HG02943 (cell line): Measurements from ENCODE around the gene MKRN2OS.

Source experiments
- ATAC-seq: cut with Tn5 transposase; IDR thresholded peaks from one replicate; pipeline ENCODE4 v1.9.1; 2021; ENCODE audit warnings: mild to moderate bottlenecking, low read depth, moderate library complexity; ENCODE audit not compliant: unreplicated experiment

MKRN2OS gene

DNA sequence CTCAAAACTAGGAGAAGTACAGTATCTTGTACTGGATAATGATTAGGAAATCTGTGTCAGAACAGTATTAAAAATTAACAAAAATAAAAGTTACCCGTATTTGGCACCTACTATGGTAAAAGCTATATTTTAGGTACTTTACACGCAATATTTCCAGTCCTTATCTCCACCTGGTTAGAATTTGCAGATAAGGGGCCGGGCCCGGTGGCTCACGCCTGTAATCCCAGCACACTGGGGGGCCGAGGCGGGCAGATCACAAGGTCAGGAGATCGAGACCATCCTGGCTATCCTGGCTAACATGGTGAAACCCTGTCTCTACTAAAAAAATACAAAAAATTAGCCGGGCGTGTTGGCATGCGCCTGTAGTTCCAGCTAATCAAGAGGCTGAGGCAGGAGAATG is 28.4 kb downstream of the MKRN2OS start:
- no peak for ATAC-seq

DNA sequence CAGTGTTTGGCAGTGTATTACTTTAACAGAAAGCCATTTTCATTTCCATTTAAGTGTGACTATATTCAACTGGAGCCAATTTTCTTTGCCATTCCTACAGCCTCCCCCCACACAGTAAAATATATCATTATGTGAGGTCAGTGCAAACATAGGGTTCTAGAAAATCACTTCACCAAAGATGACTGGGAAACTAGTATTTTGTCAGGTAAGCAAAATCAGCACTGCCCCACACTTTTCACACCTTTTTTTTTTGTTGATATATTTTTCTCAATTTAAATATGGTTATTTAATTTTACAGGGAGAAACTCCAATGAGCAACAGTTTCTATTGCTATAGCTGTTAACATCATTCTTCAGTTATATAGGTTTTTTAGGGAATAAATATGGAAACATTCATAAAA is 29.7 kb downstream of the MKRN2OS start:
- ATAC-seq: no peak

DNA sequence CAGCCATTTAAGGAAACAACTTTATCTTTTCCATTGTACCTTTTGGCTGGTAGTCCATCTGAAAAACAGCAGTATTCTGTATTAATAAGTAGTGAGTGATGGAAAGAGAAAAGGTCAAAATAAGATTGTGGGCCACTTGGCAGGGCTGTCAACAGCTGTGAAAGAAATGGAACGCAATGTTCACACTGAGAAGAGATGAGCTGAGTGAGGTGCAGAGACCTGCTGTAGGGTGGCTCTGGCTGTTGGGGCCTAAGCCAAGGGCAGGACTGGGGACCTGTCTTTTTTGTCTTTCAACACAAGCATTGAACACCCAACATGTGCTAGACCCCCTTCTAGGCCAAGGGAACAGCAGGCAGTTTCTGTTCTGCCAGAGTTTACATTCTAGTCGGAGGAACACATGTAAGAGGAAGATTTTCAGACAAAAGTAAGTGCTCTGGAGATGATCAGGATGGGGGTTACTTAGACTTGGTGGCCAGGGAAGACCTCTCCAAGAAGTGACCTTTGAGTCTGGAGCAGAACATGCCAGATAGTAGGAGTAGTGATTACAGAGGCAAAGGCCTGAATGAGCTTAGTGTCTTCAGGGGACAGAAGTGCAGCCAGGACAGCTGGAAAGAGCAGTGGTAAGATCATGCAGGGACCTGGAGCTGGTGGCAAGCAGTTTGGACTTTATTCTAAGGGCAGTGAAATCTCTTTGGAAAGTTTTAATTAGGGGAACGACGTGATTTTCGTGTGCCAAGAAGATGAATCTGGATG is 31.4 kb downstream of the MKRN2OS start:
- no peak for ATAC-seq

DNA sequence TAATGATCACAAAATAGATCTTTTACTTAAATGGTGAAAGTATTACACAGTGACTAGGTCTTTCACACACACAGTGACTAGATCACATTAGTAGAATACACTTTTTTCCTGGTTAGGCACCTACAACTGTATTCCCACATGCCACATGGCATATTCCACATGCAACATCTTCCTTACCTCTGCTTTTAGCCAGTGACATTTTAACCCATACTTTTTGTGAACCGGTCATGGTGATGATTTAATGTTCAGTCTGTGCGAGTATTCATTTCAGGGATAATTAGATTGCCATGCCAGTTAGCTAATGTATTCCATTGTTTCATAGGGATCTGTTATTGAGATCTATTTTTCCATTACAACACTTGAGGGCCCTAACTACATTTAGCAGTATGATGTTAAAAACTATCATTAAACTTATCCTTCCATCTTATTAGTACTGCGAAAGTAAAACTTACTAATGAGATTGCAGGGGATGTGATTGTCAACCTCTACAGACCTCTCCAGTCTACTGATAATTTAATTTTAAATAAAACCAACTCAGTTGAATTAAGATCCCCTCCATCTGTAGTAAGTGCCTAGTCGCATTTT is 32.7 kb downstream of the MKRN2OS start:
- no peak for ATAC-seq

DNA sequence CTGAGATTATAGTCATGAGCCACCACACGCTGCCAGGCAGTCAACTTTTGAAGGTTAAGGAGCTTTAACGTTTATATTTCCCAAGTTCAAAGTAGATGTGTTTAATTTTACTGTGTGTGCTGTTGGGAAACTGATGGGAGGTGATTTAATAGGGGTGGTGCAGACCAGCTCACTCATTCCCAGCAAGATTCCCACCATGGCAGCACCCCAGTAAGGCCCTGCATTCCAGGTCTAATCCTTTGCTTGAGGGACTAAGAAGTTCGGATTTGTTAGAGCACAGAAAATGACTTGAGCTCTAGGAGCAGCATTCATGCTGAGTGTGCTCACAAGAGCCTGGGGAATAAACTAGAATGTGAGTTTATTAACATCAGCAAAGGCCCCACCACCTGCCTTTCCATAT is 35.8 kb downstream of the MKRN2OS start:
- ATAC-seq: no peak

DNA sequence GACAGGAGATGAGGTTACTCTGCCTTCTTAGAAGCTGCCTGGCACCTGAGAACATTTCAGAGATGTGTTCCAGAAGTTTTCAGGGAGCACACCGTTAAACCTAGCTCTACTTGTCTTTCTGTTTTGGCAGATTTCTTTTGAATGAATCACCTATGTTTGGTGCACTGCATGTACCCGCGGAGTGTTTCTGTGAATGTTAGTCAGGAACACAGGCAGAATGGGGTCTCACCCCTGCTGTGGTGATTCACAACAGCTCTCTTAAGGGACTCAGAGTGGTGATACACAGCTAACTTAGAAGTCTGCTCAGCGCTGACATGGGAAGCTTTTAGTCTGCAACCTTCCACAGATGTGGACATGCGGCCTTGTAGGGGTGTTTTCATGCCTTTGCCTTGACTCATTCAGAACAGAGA is 37.0 kb downstream of the MKRN2OS start:
- ATAC-seq: no peak

DNA sequence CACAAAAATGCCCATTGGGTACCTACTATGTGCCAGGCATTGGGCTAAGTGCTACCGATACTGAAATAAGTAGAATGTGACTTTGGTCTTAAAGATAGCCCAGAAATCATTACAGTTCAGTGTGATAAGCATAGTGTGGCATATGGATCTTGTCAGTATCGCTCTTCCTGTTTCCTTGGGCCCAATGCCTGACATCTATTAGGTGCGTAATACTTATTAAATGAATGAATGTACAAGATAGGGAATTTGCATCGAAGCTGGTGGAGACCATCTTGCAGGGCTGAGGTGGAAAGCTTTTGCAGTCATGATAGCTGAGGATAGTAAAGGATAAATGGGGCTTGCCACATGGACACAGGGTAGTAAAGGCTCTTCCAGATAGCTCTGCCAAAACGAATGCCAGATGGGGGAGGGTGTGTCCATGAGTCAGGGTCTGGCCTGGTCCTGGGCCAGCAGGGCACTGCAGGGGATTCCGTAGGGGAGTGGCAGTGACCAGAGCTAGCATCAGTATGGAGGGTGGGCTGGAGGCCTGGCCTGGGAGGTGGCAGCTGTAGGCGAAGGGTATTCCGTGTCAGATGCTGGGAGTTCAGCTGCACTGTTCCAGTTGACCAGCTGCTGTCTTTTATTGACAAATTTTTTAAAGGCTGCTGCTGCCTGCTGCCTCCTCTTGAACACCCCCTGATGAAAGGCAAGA is 37.6 kb downstream of the MKRN2OS start:
- no peak for ATAC-seq

DNA sequence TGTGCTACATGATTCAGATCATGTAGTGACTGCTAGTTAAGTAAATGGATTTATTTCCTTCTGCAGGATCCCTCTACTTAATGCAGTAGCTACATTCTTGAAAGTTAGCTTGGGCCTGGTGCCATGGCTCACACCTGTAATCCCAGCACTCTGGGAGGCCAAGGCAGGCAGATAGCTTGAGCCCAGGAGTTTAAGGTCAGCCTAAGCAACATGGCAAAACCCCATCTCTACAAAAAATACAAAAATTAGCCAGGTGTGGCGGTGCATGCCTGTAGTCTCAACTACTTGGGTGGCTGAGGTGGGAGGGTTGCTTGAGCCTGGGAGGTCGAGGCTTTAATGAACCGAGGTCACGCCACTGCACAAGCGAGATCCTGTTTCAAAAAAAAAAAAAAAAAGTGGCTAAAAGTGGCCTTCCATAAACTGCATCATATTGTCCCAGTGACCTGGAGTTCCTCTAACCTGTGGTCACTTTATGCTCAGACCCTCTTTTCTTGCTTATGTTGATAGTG is 39.0 kb downstream of the MKRN2OS start:
- ATAC-seq: no peak

DNA sequence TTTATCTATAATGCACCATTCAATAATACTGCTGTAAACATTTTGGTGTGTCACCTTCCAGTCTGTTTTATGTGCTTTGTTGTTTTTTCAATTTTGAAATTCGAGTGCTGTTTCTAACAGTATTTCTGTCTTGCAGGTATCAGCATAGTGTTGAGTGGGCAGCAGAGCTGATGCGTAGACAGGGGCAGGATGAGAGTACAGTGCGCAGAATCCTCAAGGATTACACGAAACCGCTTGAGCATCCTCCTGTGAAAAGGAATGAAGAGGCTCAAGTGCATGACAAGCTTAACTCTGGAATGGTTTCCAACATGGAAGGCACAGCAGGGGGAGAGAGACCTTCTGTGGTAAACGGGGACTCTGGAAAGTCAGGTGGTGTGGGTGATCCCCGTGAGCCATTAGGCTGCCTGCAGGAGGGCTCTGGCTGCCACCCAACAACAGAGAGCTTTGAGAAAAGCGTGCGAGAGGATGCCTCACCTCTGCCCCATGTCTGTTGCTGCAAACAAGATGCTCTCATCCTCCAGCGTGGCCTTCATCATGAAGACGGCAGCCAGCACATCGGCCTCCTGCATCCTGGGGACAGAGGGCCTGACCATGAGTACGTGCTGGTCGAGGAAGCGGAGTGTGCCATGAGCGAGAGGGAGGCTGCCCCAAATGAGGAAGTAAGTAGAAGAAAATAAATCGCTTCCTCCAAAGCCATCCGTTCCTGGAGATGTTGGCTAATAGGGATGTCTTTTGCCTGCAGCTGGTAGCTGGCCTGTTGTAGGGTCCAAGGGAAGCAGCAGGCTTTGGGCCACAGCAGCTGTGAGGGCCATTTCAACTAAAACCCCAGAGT is 42.0 kb downstream of the MKRN2OS start:
- ATAC-seq: no peak

DNA sequence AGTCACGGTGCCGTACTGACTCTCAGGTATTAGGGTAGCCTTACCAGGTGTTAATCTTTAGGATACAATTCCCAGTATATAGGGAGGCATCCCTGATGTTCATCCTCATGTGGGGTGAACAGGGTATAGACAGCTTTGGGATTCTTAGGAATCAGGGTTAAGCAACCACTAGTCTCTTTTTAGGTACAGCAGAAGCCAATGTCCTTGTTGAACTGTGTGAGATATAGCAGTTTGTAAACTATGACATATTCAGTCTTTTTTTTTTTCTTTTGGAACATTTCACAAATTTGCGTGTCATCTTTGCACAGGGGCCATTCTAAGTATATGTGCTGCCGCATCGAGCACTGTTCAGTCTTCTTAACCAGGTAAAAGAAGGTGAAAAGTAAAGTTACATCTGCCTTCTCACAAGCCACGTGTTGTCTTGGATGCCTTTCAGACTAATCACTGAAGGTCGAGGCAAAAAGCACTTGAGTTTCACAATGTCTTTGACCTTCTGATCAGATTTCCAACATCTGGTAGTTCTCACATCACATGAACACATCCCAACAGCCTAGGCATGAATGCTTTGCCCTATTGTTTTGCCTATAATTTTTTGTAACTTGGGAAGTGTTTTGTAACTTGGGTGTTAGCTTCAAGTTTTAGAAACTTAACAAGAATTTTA is 43.8 kb downstream of the MKRN2OS start:
- ATAC-seq: no peak

DNA sequence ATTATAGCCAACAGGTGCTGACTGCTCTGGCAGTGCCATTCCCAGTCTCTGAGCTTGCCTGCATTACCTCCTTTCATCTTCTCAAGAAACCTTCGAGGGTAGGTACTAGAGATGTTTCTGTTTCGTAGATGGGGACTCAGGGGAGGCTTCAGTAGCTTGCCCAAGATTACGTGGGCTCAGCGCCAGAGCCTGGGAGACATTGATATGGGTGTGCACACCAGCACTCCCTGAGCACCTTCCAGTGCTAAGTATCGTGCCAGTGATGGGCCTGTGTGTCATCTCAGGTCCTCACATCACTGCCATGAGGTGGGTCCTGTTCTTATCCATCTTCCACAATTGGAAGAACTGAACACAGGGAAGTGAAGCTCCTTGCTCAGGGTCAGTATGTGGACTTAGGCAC is 45.8 kb downstream of the MKRN2OS start:
- ATAC-seq: no peak

DNA sequence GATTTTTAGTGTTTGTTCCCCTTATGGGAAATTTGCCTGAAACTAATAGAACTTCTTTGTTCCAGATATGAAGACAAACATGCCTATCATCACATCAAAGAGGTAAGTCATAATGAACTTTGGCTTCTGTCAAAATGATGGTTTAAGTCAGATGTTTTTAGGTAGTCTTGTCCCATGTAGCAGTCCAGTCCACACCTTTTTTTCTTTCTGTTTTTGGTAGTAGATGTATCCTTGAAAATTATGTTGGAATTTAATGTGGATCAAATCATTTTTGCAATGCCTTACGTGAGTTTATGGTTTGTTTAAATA is 48.9 kb downstream of the MKRN2OS start:
- no peak for ATAC-seq

DNA sequence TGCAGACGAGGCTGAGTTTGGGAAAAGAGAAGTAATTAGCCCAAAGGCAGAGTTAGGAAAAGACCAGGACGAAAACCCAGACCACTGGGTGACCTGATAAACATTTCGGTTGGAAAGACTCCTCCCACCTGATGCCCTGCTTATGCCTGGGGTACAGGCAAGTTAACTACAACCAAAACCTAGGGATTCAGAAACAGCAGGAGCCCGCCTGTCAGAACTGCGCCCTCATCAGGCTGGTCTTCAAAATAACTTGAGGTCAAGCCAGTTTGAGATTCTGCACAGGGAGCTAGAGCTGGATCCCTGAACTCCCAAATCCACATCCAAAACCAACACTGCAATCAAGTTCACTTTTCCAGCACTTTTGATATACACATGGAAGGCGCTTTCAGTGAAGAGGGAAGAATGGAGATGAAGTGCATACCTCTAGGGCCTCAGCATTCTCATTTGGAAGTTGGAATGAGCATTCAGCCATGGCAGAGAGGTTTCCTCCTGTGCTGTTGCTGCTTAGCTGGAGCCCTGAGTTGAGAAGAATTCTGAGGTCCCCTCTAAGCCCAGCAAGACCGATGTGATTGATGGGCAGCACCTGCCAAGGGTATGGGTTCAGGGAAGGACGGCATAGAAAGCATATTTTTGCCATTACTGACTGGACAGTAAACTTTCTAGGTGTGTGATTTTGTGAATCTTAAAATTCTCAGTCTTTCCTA is 49.4 kb downstream of the MKRN2OS start:
- ATAC-seq: no peak

DNA sequence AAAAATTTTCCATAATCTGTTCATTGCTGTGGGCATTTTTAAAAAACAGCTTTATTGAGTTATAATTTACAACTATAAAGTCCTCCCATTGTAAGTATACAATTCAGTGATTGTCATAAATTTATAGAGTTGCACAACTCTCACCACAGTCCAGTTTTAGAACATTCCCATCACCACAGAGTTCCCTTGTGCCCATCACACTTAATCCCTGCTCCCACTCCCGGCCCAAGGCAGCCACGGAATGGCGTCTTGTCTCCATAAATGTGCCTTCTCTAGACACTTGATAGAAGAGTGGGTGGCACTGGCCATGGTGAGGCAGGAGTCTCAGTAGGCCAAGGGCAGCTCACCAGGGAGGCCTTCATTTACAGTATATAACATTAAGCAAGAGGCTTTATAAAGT is 54.8 kb downstream of the MKRN2OS start:
- no peak for ATAC-seq

DNA sequence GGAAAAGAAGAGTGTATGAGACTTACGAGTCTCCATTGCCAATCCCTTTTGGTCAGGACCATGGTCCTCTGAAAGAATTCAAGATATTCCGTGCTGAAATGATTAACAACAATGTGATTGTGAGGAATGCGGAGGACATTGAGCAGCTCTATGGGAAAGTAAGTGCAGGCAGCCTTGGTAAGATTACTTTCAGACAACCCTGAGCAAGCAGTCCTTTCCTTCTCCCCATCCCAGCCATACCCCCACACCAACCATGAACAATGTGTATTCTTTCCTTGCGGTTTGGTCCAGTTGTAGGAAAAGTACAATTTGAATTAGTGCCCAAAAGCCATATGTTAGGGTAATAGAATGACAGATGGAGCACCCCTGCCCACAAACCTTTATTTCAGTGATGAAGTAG is 55.5 kb downstream of the MKRN2OS start:
- no peak for ATAC-seq
